Mononuclear cell (primary cell): Measurements from ENCODE around the gene CABP2. TPM values are rescaled to one million over a fixed set of nuclear protein-coding genes. Genes with fewer than 3 reads are reported as not detected.

Experiments
- H3K27me3 ChIP-seq: 2 replicates; pipeline ENCODE4 v1.6.0; 2011; ENCODE audit warnings: low read length, control low read depth; ENCODE audit not compliant: insufficient read depth
- H3K4me1 ChIP-seq: 2 replicates; pipeline ENCODE4 v1.5.1; 2011; ENCODE audit warnings: mild to moderate bottlenecking, low read length, control low read depth; ENCODE audit not compliant: insufficient read depth
- H3K4me3 ChIP-seq: 2 replicates; pipeline ENCODE4 v1.5.1; 2011; ENCODE audit warnings: mild to moderate bottlenecking, low read length, moderate library complexity
- H3K9me3 ChIP-seq: 2 replicates; pipeline ENCODE4 v1.5.1; 2011; ENCODE audit warnings: low read depth, mild to moderate bottlenecking, control low read depth, low read length
- total RNA-seq: library from RNA; depleted of rRNA; stranded (reverse); fragments of >200 nt; gene quantifications from one replicate; pipeline ENCODE4 v1.2.3, GENCODE V29; 2012

Gene CABP2
- total RNA-seq, 1 donor: not detected

- Histone ChIP-seq H3K4me1 (no peaks in the 10 kb centered on the region), H3K4me3 (no peak overlapping the region), H3K27me3 (no peaks in the 10 kb centered on the region), H3K9me3 (no peaks in the 10 kb centered on the region)
Observed at GRCh38 chr11:67545280-67545679, 22.0 kb upstream of the CABP2 start.

- Histone ChIP-seq H3K4me1 (no peaks in the 10 kb centered on the region), H3K4me3 (no peak overlapping the region), H3K27me3 (no peaks in the 10 kb centered on the region), H3K9me3 (no peaks in the 10 kb centered on the region)
Observed at GRCh38 chr11:67544616-67545242, 21.5 kb upstream of the CABP2 start.

GRCh38 chr11:67543585-67543984, 20.3 kb upstream of the CABP2 start:
- Histone ChIP-seq H3K4me1 (no peaks in the 10 kb centered on the region), H3K27me3 (no peaks in the 10 kb centered on the region), H3K9me3 (no peaks in the 10 kb centered on the region), H3K4me3 (no peak overlapping the region)

- no peaks in the 10 kb centered on the region for H3K27me3 ChIP-seq
- no peak overlapping the region for H3K4me3 ChIP-seq
Observed at GRCh38 chr11:67542971-67543370, 19.7 kb upstream of the CABP2 start.

GRCh38 chr11:67542169-67542568, 18.9 kb upstream of the CABP2 start:
- Histone ChIP-seq H3K27me3 (no peaks in the 10 kb centered on the region), H3K4me1 (no peaks in the 10 kb centered on the region), H3K9me3 (no peaks in the 10 kb centered on the region), H3K4me3 (no peak overlapping the region)

More at GRCh38 chr11:67542971-67543370, 19.7 kb upstream of the CABP2 start:
- Histone ChIP-seq H3K9me3 (no peaks in the 10 kb centered on the region), H3K4me1 (no peaks in the 10 kb centered on the region)

- no peaks in the 10 kb centered on the region for H3K9me3 ChIP-seq
- H3K4me1 ChIP-seq: no peaks in the 10 kb centered on the region
- no peak overlapping the region for H3K4me3 ChIP-seq
- no peaks in the 10 kb centered on the region for H3K27me3 ChIP-seq
Observed at GRCh38 chr11:67541198-67541597, 18.0 kb upstream of the CABP2 start.

- H3K4me3 ChIP-seq: no peak overlapping the region
- no peaks in the 10 kb centered on the region for H3K27me3 ChIP-seq
- peaks cover 2% of the 10 kb centered on the region for H3K9me3 ChIP-seq
- H3K4me1 ChIP-seq: no peaks in the 10 kb centered on the region
Observed at GRCh38 chr11:67539550-67539949, 16.3 kb upstream of the CABP2 start.

- Histone ChIP-seq H3K4me3 (no peak overlapping the region), H3K27me3 (no peaks in the 10 kb centered on the region), H3K4me1 (no peaks in the 10 kb centered on the region)
Observed at GRCh38 chr11:67538823-67539505, 15.7 kb upstream of the CABP2 start.

GRCh38 chr11:67538306-67538705, 15.1 kb upstream of the CABP2 start:
- Histone ChIP-seq H3K4me3 (no peak overlapping the region), H3K9me3 (peaks cover 13% of the 10 kb centered on the region), H3K4me1 (no peaks in the 10 kb centered on the region), H3K27me3 (no peaks in the 10 kb centered on the region)

More at GRCh38 chr11:67538823-67539505, 15.7 kb upstream of the CABP2 start:
- peaks cover 8% of the 10 kb centered on the region for H3K9me3 ChIP-seq

GRCh38 chr11:67535561-67535960, 12.3 kb upstream of the CABP2 start:
- H3K27me3 ChIP-seq: no peaks in the 10 kb centered on the region
- no peaks in the 10 kb centered on the region for H3K4me1 ChIP-seq
- H3K4me3 ChIP-seq: no peak overlapping the region
- peaks cover 13% of the 10 kb centered on the region for H3K9me3 ChIP-seq

GRCh38 chr11:67534070-67534679, 10.9 kb upstream of the CABP2 start:
- Histone ChIP-seq H3K4me3 (no peak overlapping the region), H3K27me3 (no peaks in the 10 kb centered on the region), H3K9me3 (peaks cover 13% of the 10 kb centered on the region), H3K4me1 (peaks cover 6% of the 10 kb centered on the region)

- H3K9me3 ChIP-seq: peaks cover 13% of the 10 kb centered on the region
- H3K4me1 ChIP-seq: peaks cover 6% of the 10 kb centered on the region
- no peak overlapping the region for H3K4me3 ChIP-seq
Observed at GRCh38 chr11:67532889-67533288, 9.6 kb upstream of the CABP2 start.

GRCh38 chr11:67530282-67530592, 7.0 kb upstream of the CABP2 start:
- H3K27me3 ChIP-seq: no peaks in the 10 kb centered on the region
- peaks cover 6% of the 10 kb centered on the region for H3K4me1 ChIP-seq
- H3K4me3 ChIP-seq: no peak overlapping the region
- H3K9me3 ChIP-seq: peaks cover 13% of the 10 kb centered on the region

More at GRCh38 chr11:67532889-67533288, 9.6 kb upstream of the CABP2 start:
- H3K27me3 ChIP-seq: no peaks in the 10 kb centered on the region

GRCh38 chr11:67528376-67528775, 5.1 kb upstream of the CABP2 start:
- H3K27me3 ChIP-seq: no peaks in the 10 kb centered on the region
- H3K4me1 ChIP-seq: peaks cover 6% of the 10 kb centered on the region
- H3K9me3 ChIP-seq: no peaks in the 10 kb centered on the region
- H3K4me3 ChIP-seq: no peak overlapping the region

GRCh38 chr11:67525275-67525976, 2.2 kb upstream of the CABP2 start:
- peaks cover 6% of the 10 kb centered on the region for H3K4me1 ChIP-seq
- H3K9me3 ChIP-seq: no peaks in the 10 kb centered on the region
- H3K4me3 ChIP-seq: no peak overlapping the region
- H3K27me3 ChIP-seq: no peaks in the 10 kb centered on the region
